ENCODE measurements around the gene GRAMD4. TPM values are rescaled to one million over a fixed set of nuclear protein-coding genes. Genes with fewer than 3 reads are reported as not detected.
A peak's percentile ranks its signal among the peaks of the same experiment; 100 is the strongest.

Gene GRAMD4
- polyA plus RNA-seq, 4 donors = 30.5 to 64.9 (median 40.9) TPM

- FAIRE-seq = no peak
- H3K27me3 ChIP-seq (ENCODE audit: control insufficient read depth in 3 of 3, insufficient read depth in 3 of 3, low read length in 3 of 3) = no peaks in the 10 kb centered on the region
- H3K4me1 ChIP-seq (ENCODE audit: control insufficient read depth in 3 of 3, insufficient read depth in 2 of 3, low read depth in 1 of 3, low read length in 2 of 3) = peaks cover 0 to 2% (median 1%) of the 10 kb centered on the region in 3 donors
- DNase-seq = no peak
- H3K36me3 ChIP-seq (ENCODE audit: control insufficient read depth in 3 of 3, insufficient read depth in 2 of 3, low read depth in 1 of 3, low read length in 3 of 3) = peaks cover 0 to 87% (median 13%) of the 10 kb centered on the region in 3 donors
- H3K4me3 ChIP-seq (ENCODE audit: low read depth in 1 of 3, low read length in 3 of 3) = no peak overlapping the region
- no peaks in the 10 kb centered on the region for H3K9me3 ChIP-seq (ENCODE audit: control insufficient read depth in 2 of 2, insufficient read depth in 1 of 2, low read depth in 1 of 2, low read length in 1 of 2)
- H3K27ac ChIP-seq (ENCODE audit: low read depth in 1 of 3, low read length in 2 of 3) = no peak overlapping the region
- 83 to 90% (median 90%) methylated on average over 43 to 44 of the region's 44 CpGs for whole genome bisulfite sequencing, 3 donors
Observed at GRCh38 chr22:46678785-46679700, 58.9 kb downstream of the GRAMD4 start.

- DNase-seq = no peak
- Histone ChIP-seq H3K4me1 (ENCODE audit: control insufficient read depth in 3 of 3, insufficient read depth in 2 of 3, low read depth in 1 of 3, low read length in 2 of 3) (peaks cover 2 to 9% (median 6%) of the 10 kb centered on the region in 3 donors), H3K36me3 (ENCODE audit: control insufficient read depth in 3 of 3, insufficient read depth in 2 of 3, low read depth in 1 of 3, low read length in 3 of 3) (peaks cover 0 to 84% (median 13%) of the 10 kb centered on the region in 3 donors), H3K27ac (ENCODE audit: low read depth in 1 of 3, low read length in 2 of 3) (no peak overlapping the region), H3K27me3 (ENCODE audit: control insufficient read depth in 3 of 3, insufficient read depth in 3 of 3, low read length in 3 of 3) (no peaks in the 10 kb centered on the region), H3K9me3 (ENCODE audit: control insufficient read depth in 2 of 2, insufficient read depth in 1 of 2, low read depth in 1 of 2, low read length in 1 of 2) (no peaks in the 10 kb centered on the region), H3K4me3 (ENCODE audit: low read depth in 1 of 3, low read length in 3 of 3) (no peak overlapping the region)
- FAIRE-seq = no peak
- WGBS, 3 donors = 77 to 88% (median 85%) methylated on average over 16 of the region's 16 CpGs
Observed at GRCh38 chr22:46679706-46680269, 59.6 kb downstream of the GRAMD4 start.

GRCh38 chr22:46681010-46681409 lies 60.8 kb downstream of the GRAMD4 start:
- H3K36me3 ChIP-seq (ENCODE audit: control insufficient read depth in 3 of 3, insufficient read depth in 2 of 3, low read depth in 1 of 3, low read length in 3 of 3) = peaks cover 0 to 78% (median 13%) of the 10 kb centered on the region in 3 donors
- 69 to 83% (median 71%) methylated on average over 7 of the region's 7 CpGs for WGBS, 3 donors
- H3K27me3 ChIP-seq (ENCODE audit: control insufficient read depth in 3 of 3, insufficient read depth in 3 of 3, low read length in 3 of 3) = no peaks in the 10 kb centered on the region
- FAIRE-seq (no peak), DNase-seq (no peak)
- no peak overlapping the region for H3K27ac ChIP-seq (ENCODE audit: low read depth in 1 of 3, low read length in 2 of 3)
- peaks cover 2 to 21% (median 6%) of the 10 kb centered on the region in 3 donors for H3K4me1 ChIP-seq (ENCODE audit: control insufficient read depth in 3 of 3, insufficient read depth in 2 of 3, low read depth in 1 of 3, low read length in 2 of 3)
- no peak overlapping the region for H3K4me3 ChIP-seq (ENCODE audit: low read depth in 1 of 3, low read length in 3 of 3)
- no peaks in the 10 kb centered on the region for H3K9me3 ChIP-seq (ENCODE audit: control insufficient read depth in 2 of 2, insufficient read depth in 1 of 2, low read depth in 1 of 2, low read length in 1 of 2)

GRCh38 chr22:46682011-46682731 lies 62.0 kb downstream of the GRAMD4 start:
- peaks cover 2 to 33% (median 11%) of the 10 kb centered on the region in 3 donors for H3K4me1 ChIP-seq (ENCODE audit: control insufficient read depth in 3 of 3, insufficient read depth in 2 of 3, low read depth in 1 of 3, low read length in 2 of 3)
- peaks cover 7 to 78% (median 10%) of the 10 kb centered on the region in 3 donors for H3K36me3 ChIP-seq (ENCODE audit: control insufficient read depth in 3 of 3, insufficient read depth in 2 of 3, low read depth in 1 of 3, low read length in 3 of 3)
- WGBS, 3 donors = 86 to 90% (median 89%) methylated on average over 19 of the region's 19 CpGs
- H3K27ac ChIP-seq (ENCODE audit: low read depth in 1 of 3, low read length in 2 of 3) = no peak overlapping the region
- no peak overlapping the region for H3K4me3 ChIP-seq (ENCODE audit: low read depth in 1 of 3, low read length in 3 of 3)
- no peaks in the 10 kb centered on the region for H3K27me3 ChIP-seq (ENCODE audit: control insufficient read depth in 3 of 3, insufficient read depth in 3 of 3, low read length in 3 of 3)
- FAIRE-seq (no peak), DNase-seq (no peak)
- no peaks in the 10 kb centered on the region for H3K9me3 ChIP-seq (ENCODE audit: control insufficient read depth in 2 of 2, insufficient read depth in 1 of 2, low read depth in 1 of 2, low read length in 1 of 2)

GRCh38 chr22:46684706-46685105 lies 64.5 kb downstream of the GRAMD4 start:
- H3K9me3 ChIP-seq (ENCODE audit: control insufficient read depth in 2 of 2, insufficient read depth in 1 of 2, low read depth in 1 of 2, low read length in 1 of 2) = no peaks in the 10 kb centered on the region
- peaks cover 9 to 81% (median 16%) of the 10 kb centered on the region in 3 donors for H3K36me3 ChIP-seq (ENCODE audit: control insufficient read depth in 3 of 3, insufficient read depth in 2 of 3, low read depth in 1 of 3, low read length in 3 of 3)
- H3K4me1 ChIP-seq (ENCODE audit: control insufficient read depth in 3 of 3, insufficient read depth in 2 of 3, low read depth in 1 of 3, low read length in 2 of 3) = peaks cover 2 to 40% (median 11%) of the 10 kb centered on the region in 3 donors
- FAIRE-seq (no peak), DNase-seq (peak; percentile 51)
- H3K27ac ChIP-seq (ENCODE audit: low read depth in 1 of 3, low read length in 2 of 3) = peak overlapping the region; percentile 70 to 87 (median 75)
- WGBS, 3 donors = 15 to 50% (median 26%) methylated on average over 10 of the region's 10 CpGs
- no peak overlapping the region for H3K4me3 ChIP-seq (ENCODE audit: low read depth in 1 of 3, low read length in 3 of 3)
- H3K27me3 ChIP-seq (ENCODE audit: control insufficient read depth in 3 of 3, insufficient read depth in 3 of 3, low read length in 3 of 3) = no peaks in the 10 kb centered on the region

GRCh38 chr22:46686221-46687047 lies 66.2 kb downstream of the GRAMD4 start:
- Histone ChIP-seq H3K9me3 (ENCODE audit: control insufficient read depth in 2 of 2, insufficient read depth in 1 of 2, low read depth in 1 of 2, low read length in 1 of 2) (no peaks in the 10 kb centered on the region), H3K27ac (ENCODE audit: low read depth in 1 of 3, low read length in 2 of 3) (peak overlapping the region; percentile 70 to 87 (median 81)), H3K36me3 (ENCODE audit: control insufficient read depth in 3 of 3, insufficient read depth in 2 of 3, low read depth in 1 of 3, low read length in 3 of 3) (peaks cover 13 to 82% (median 16%) of the 10 kb centered on the region in 3 donors), H3K4me3 (ENCODE audit: low read depth in 1 of 3, low read length in 3 of 3) (no peak overlapping the region), H3K27me3 (ENCODE audit: control insufficient read depth in 3 of 3, insufficient read depth in 3 of 3, low read length in 3 of 3) (no peaks in the 10 kb centered on the region), H3K4me1 (ENCODE audit: control insufficient read depth in 3 of 3, insufficient read depth in 2 of 3, low read depth in 1 of 3, low read length in 2 of 3) (peaks cover 2 to 40% (median 11%) of the 10 kb centered on the region in 3 donors)
- 31 to 51% (median 46%) methylated on average over 33 of the region's 33 CpGs for WGBS, 3 donors
- FAIRE-seq (no peak), DNase-seq (peak; percentile 49 to 58)

- H3K27ac ChIP-seq (ENCODE audit: low read depth in 1 of 3, low read length in 2 of 3) = no peak overlapping the region
- FAIRE-seq = no peak
Observed at GRCh38 chr22:46687048-46687444, 66.9 kb downstream of the GRAMD4 start.

More at GRCh38 chr22:46687048-46687444, 66.9 kb downstream of the GRAMD4 start:
- H3K9me3 ChIP-seq (ENCODE audit: control insufficient read depth in 2 of 2, insufficient read depth in 1 of 2, low read depth in 1 of 2, low read length in 1 of 2) = no peaks in the 10 kb centered on the region
- H3K4me1 ChIP-seq (ENCODE audit: control insufficient read depth in 3 of 3, insufficient read depth in 2 of 3, low read depth in 1 of 3, low read length in 2 of 3) = peaks cover 2 to 40% (median 11%) of the 10 kb centered on the region in 3 donors
- peaks cover 16 to 83% (median 16%) of the 10 kb centered on the region in 3 donors for H3K36me3 ChIP-seq (ENCODE audit: control insufficient read depth in 3 of 3, insufficient read depth in 2 of 3, low read depth in 1 of 3, low read length in 3 of 3)
- no peak for DNase-seq
- no peak overlapping the region for H3K4me3 ChIP-seq (ENCODE audit: low read depth in 1 of 3, low read length in 3 of 3)
- 83 to 92% (median 86%) methylated on average over 14 to 15 of the region's 15 CpGs for WGBS, 3 donors
- H3K27me3 ChIP-seq (ENCODE audit: control insufficient read depth in 3 of 3, insufficient read depth in 3 of 3, low read length in 3 of 3) = no peaks in the 10 kb centered on the region

Measured in small intestine (tissue), 7 donors.